IMR-90 (cell line): Measurements from ENCODE around the gene TXNDC16. TPM values are rescaled to one million over a fixed set of nuclear protein-coding genes. Genes with fewer than 3 reads are reported as not detected.

ENCODE experiments used
- ATAC-seq: fragments of 200-7000 bp; cut with Tn5 transposase; 2 replicates; pipeline ENCODE4 v1.9.1; 2020; ENCODE audit warnings: low read depth, mild to moderate bottlenecking, moderate library complexity
- BruUV-seq: library from RNA; stranded (reverse); fragments of 400-500 nt; replicated peaks from 2 replicates; lab custom pipeline; 2021; lab: Mats Ljungman, UMichigan
- CTCF ChIA-PET: fragments of 300-600 bp; formaldehyde crosslinking; extraction: SDS; loops from one replicate; lab custom pipeline; 2021; ENCODE audit warnings: antibody characterized with exemption; lab: Yijun Ruan, JAX
- POLR2A ChIA-PET: fragments of 300-600 bp; sonication (Branson Sonifier 250); formaldehyde crosslinking; loops from one replicate; lab custom pipeline; 2022; ENCODE audit warnings: antibody characterized with exemption; ENCODE audit not compliant: unreplicated experiment; lab: Charles Lee
- DNase-seq: peaks from one replicate; pipeline ENCODE4 v3.0.0; 2013
- H2AFZ ChIP-seq: replicated peaks from 2 replicates; pipeline ENCODE3; 2013; ENCODE audit warnings: low read length, mild to moderate bottlenecking; ENCODE audit not compliant: poor library complexity
- H2AK5ac ChIP-seq: 2 replicates; pipeline ENCODE4 v1.6.1; 2013; ENCODE audit warnings: low read depth, low read length, inconsistent platforms
- H2AK9ac ChIP-seq: replicated peaks from 2 replicates; pipeline ENCODE3; 2013; ENCODE audit warnings: mild to moderate bottlenecking, low read depth, low read length, moderate library complexity; ENCODE audit not compliant: poor library complexity
- H2BK120ac ChIP-seq: 2 replicates; pipeline ENCODE4 v1.6.1; 2013; ENCODE audit warnings: low read depth, low read length, inconsistent platforms
- H2BK15ac ChIP-seq: 3 replicates; pipeline ENCODE4 v1.6.1; 2013; ENCODE audit warnings: low read depth, low read length, inconsistent platforms
- H2BK20ac ChIP-seq: 2 replicates; pipeline ENCODE4 v1.6.1; 2013; ENCODE audit warnings: low read depth, mild to moderate bottlenecking, inconsistent platforms, low read length, moderate library complexity
- H2BK5ac ChIP-seq: 2 replicates; pipeline ENCODE4 v1.6.1; 2013; ENCODE audit warnings: mild to moderate bottlenecking, low read depth, low read length, inconsistent platforms; ENCODE audit not compliant: poor library complexity, severe bottlenecking
- H3K14ac ChIP-seq: replicated peaks from 2 replicates; pipeline ENCODE4 v1.6.1; 2013; ENCODE audit warnings: low read depth, low read length, inconsistent platforms
- H3K18ac ChIP-seq: 2 replicates; pipeline ENCODE4 v1.6.1; 2013; ENCODE audit warnings: low read depth, low read length, control low read depth
- H3K23ac ChIP-seq: 2 replicates; pipeline ENCODE4 v1.6.1; 2013; ENCODE audit warnings: low read depth, low read length, inconsistent platforms
- H3K27ac ChIP-seq: 2 replicates; pipeline ENCODE4 v1.5.1; 2013; ENCODE audit warnings: mild to moderate bottlenecking, control low read depth, low read length; ENCODE audit not compliant: insufficient read depth
- H3K27me3 ChIP-seq: 2 replicates; pipeline ENCODE4 v1.6.1; 2013; ENCODE audit warnings: low read length; ENCODE audit not compliant: control insufficient read depth, insufficient read depth
- H3K36me3 ChIP-seq: 2 replicates; pipeline ENCODE4 v1.6.1; 2013; ENCODE audit warnings: low read length, mixed read lengths; ENCODE audit not compliant: control insufficient read depth, insufficient read depth
- H3K4ac ChIP-seq: 2 replicates; pipeline ENCODE4 v1.6.1; 2013; ENCODE audit warnings: low read depth, low read length, inconsistent platforms
- H3K4me1 ChIP-seq: 2 replicates; pipeline ENCODE4 v1.6.1; 2013; ENCODE audit warnings: low read length, mixed read lengths; ENCODE audit not compliant: control insufficient read depth, insufficient read depth
- H3K4me2 ChIP-seq: 2 replicates; pipeline ENCODE4 v1.6.1; 2013; ENCODE audit warnings: low read depth, mild to moderate bottlenecking, control low read depth, low read length, moderate library complexity
- H3K4me3 ChIP-seq: 2 replicates; pipeline ENCODE4 v1.5.1; 2013; ENCODE audit warnings: low read depth, mild to moderate bottlenecking, control low read depth, low read length, moderate library complexity; ENCODE audit not compliant: insufficient read depth
- H3K56ac ChIP-seq: 2 replicates; pipeline ENCODE4 v1.6.1; 2013; ENCODE audit warnings: low read length, inconsistent platforms; ENCODE audit not compliant: insufficient read depth; ENCODE audit errors: extremely low read depth
- H3K79me1 ChIP-seq, 2 experiments: 2 replicates each; pipeline ENCODE4 v1.6.1; 2013; ENCODE audit warnings: low read length in 2 of 2, inconsistent platforms in 1 of 2, low read depth in 1 of 2
- H3K9ac ChIP-seq: 2 replicates; pipeline ENCODE4 v1.6.1; 2013; ENCODE audit warnings: low read depth, low read length, control low read depth
- H3K9me1 ChIP-seq: 2 replicates; pipeline ENCODE4 v1.6.1; 2013; ENCODE audit warnings: low read length, inconsistent platforms; ENCODE audit not compliant: insufficient read depth
- H3K9me3 ChIP-seq: 2 replicates; pipeline ENCODE4 v1.6.1; 2013; ENCODE audit warnings: low read length; ENCODE audit not compliant: control insufficient read depth, insufficient read depth
- H4K20me1 ChIP-seq: 2 replicates; pipeline ENCODE4 v1.6.1; 2013; ENCODE audit warnings: low read length, inconsistent platforms; ENCODE audit not compliant: insufficient read depth
- H4K5ac ChIP-seq: 2 replicates; pipeline ENCODE4 v1.6.1; 2013; ENCODE audit warnings: mild to moderate bottlenecking, low read depth, low read length, control low read depth
- H4K8ac ChIP-seq, 2 experiments: 2 replicates each; pipeline ENCODE4 v1.6.1; 2013; ENCODE audit warnings: low read depth in 2 of 2, low read length in 2 of 2, control low read depth in 1 of 2, inconsistent platforms in 1 of 2
- H4K91ac ChIP-seq: 2 replicates; pipeline ENCODE4 v1.6.1; 2013; ENCODE audit warnings: low read depth, low read length, inconsistent platforms; ENCODE audit not compliant: insufficient read depth
- BHLHE40 ChIP-seq: fragments of 150-350 bp; IDR thresholded peaks from 2 replicates; pipeline ENCODE4 v1.6.1; 2016; ENCODE audit warnings: mild to moderate bottlenecking, low read depth, low read length
- CEBPB ChIP-seq: IDR thresholded peaks from 2 replicates; pipeline ENCODE4 v1.6.1; 2012; ENCODE audit warnings: low read depth, low read length, improper control_type of control experiment
- CHD1 ChIP-seq: IDR thresholded peaks from 2 replicates; pipeline ENCODE4 v1.6.1; 2012; ENCODE audit warnings: low read depth, low read length, improper control_type of control experiment
- ELK1 ChIP-seq: fragments of 150-350 bp; IDR thresholded peaks from 2 replicates; pipeline ENCODE4 v1.6.1; 2016; ENCODE audit warnings: low read depth, mild to moderate bottlenecking, low read length, moderate library complexity, borderline replicate concordance
- FOS ChIP-seq: fragments of 150-350 bp; IDR thresholded peaks from 2 replicates; pipeline ENCODE4 v1.6.1; 2016; ENCODE audit warnings: low read depth, low read length
- MAFK ChIP-seq: IDR thresholded peaks from 2 replicates; pipeline ENCODE4 v1.6.1; 2012; ENCODE audit warnings: low read depth, low read length, improper control_type of control experiment
- MAZ ChIP-seq: IDR thresholded peaks from 2 replicates; pipeline ENCODE4 v1.6.1; 2012; ENCODE audit warnings: low read depth, mild to moderate bottlenecking, low read length, improper control_type of control experiment, moderate library complexity, borderline replicate concordance
- MXI1 ChIP-seq: IDR thresholded peaks from 2 replicates; pipeline ENCODE4 v1.6.1; 2012; ENCODE audit warnings: low read depth, mild to moderate bottlenecking, low read length, moderate library complexity, borderline replicate concordance
- NFE2L2 ChIP-seq: fragments of 150-350 bp; IDR thresholded peaks from 2 replicates; pipeline ENCODE4 v1.6.1; 2016; ENCODE audit warnings: low read depth, mild to moderate bottlenecking, low read length
- POLR2A ChIP-seq: IDR thresholded peaks from 2 replicates; pipeline ENCODE4 v1.6.1; 2012; ENCODE audit warnings: mild to moderate bottlenecking, low read depth, low read length
- RAD21 ChIP-seq: IDR thresholded peaks from 2 replicates; pipeline ENCODE4 v1.6.1; 2012; ENCODE audit warnings: low read length, improper control_type of control experiment
- RCOR1 ChIP-seq: IDR thresholded peaks from 2 replicates; pipeline ENCODE4 v1.6.1; 2012; ENCODE audit warnings: mild to moderate bottlenecking, low read length, improper control_type of control experiment; ENCODE audit not compliant: insufficient replicate concordance
- RFX5 ChIP-seq: IDR thresholded peaks from 2 replicates; pipeline ENCODE4 v1.8.0; 2012; ENCODE audit warnings: low read depth, mild to moderate bottlenecking, low read length, moderate library complexity
- SMC3 ChIP-seq: fragments of 150-350 bp; IDR thresholded peaks from 2 replicates; pipeline ENCODE4 v1.6.1; 2016; ENCODE audit warnings: low read depth, mild to moderate bottlenecking, antibody characterized with exemption, low read length, moderate library complexity
- WGBS, 2 experiments: methylation state at CpG; one replicate each; pipeline versions ENCODE4 v1.1.5 to v1.1.7; 2013; ENCODE audit warnings: missing lambda C conversion rate in 2 of 2; ENCODE audit not compliant: insufficient read length in 1 of 2; ENCODE audit errors: extremely low coverage in 2 of 2; 5-methylcytosine and 5-hydroxymethylcytosine counted together
- dilution Hi-C: fragments of 300-500 bp; cut with HindIII; formaldehyde crosslinking; loops from one replicate; pipeline ENCODE4 v1.14.3; 2018; ENCODE audit warnings: low sequenced_read_pairs; ENCODE audit not compliant: unreplicated experiment
- in situ Hi-C: fragments of 300-500 bp; cut with MboI; formaldehyde crosslinking; loops from 3 replicates; pipeline ENCODE4 v1.14.3; 2019; ENCODE audit warnings: low sequenced_read_pairs, inconsistent platforms, mixed read lengths
- intact Hi-C: fragments of 100-400 bp; cut with micrococcal nuclease; formaldehyde crosslinking; loops from 2 replicates; pipeline ENCODE4 v1.10.0; 2022
- polyA plus RNA-seq, 3 experiments: library from polyadenylated mRNA; depleted of rRNA; stranded (reverse); fragments of >200 nt; gene quantifications; 2 replicates each; pipeline ENCODE4 v1.2.3, GENCODE V29; 2012; ENCODE audit warnings: low replicate concordance in 1 of 3
- total RNA-seq: library from RNA; depleted of rRNA; stranded (reverse); fragments of >200 nt; gene quantifications from 2 replicates; pipeline ENCODE4 v1.2.3, GENCODE V29; 2012
- TF ChIP-seq, protein P1 (sequence below): fragments of 150-350 bp; IDR thresholded peaks from 2 replicates; pipeline ENCODE4 v1.6.1; 2017; ENCODE audit warnings: mild to moderate bottlenecking, antibody characterized with exemption, low read length, low read depth
- TF ChIP-seq, protein P2 (sequence below): conservative IDR thresholded peaks from 2 replicates; pipeline ENCODE4 v1.5.1; 2012; ENCODE audit warnings: mild to moderate bottlenecking, low read depth, low read length, improper control_type of control experiment

The TXNDC16 gene
- total and polyA plus RNA-seq, 2 of the 4 experiments (the other 2 are of a cell fraction), result 1.4 TPM

DNA sequence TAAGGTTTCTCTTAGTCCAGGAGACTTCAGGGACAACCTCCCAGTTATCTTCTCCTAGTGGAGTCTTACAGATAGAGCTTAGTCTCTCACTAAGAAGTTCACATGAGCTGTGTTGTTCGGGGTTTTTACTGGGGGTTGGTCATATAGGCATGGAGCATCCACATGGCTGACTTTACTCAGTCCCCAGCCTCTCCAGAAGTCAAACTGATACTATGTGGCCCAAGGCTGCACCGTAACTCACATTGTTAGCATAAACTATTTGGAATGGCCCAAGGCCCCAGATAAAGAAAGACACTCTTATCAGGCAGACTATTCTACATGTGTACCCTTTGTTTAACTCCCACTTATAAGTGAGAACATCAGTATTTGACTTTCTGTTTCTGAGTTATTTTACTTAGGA is 23.6 kb upstream of the TXNDC16 start:
- Histone ChIP-seq H3K23ac (no peak overlapping the region), H2AFZ (no peak overlapping the region), H3K9me3 (0 out of 2 replicates have a peak, but pooled peaks cover 2% of the 10 kb centered on the region), H3K79me1 (no peaks in the 10 kb centered on the region), H4K8ac (no peak overlapping the region), H2AK5ac (no peak overlapping the region), H4K91ac (no peak overlapping the region), H4K5ac (no peak overlapping the region), H3K56ac (no peak overlapping the region), H2AK9ac (no peak overlapping the region), H3K36me3 (no peaks in the 10 kb centered on the region), H4K20me1 (no peaks in the 10 kb centered on the region), H2BK120ac (no peak overlapping the region), H3K9ac (no peak overlapping the region), H3K18ac (no peak overlapping the region), H3K4me1 (no peaks in the 10 kb centered on the region), H3K4me3 (no peak overlapping the region), H2BK5ac (no peak overlapping the region), H3K27ac (no peak overlapping the region), H3K9me1 (no peaks in the 10 kb centered on the region; the same call in 1 of the 2 replicates), H2BK20ac (no peak overlapping the region), H3K14ac (no peak overlapping the region), H2BK15ac (no peak overlapping the region), H3K27me3 (no peaks in the 10 kb centered on the region), H3K4me2 (no peak overlapping the region), H3K4ac (no peak overlapping the region)
- no TSS peak for BruUV-seq
- ChIA-PET POLR2A (no interaction called here), CTCF (no interaction called here)
- intact Hi-C loops (no loop called here), in situ Hi-C loops (no loop called here), dilution Hi-C loops (no loop called here)
- TF ChIP-seq BHLHE40 (no peak), ELK1 (no peak), CHD1 (no peak), CEBPB (no peak), MAFK (no peak), POLR2A (no peak), RAD21 (no peak), RCOR1 (no peak), RFX5 (no peak), SMC3 (no peak), NFE2L2 (no peak), MAZ (no peak), FOS (no peak), MXI1 (no peak)
- TF ChIP-seq, protein P1, sequence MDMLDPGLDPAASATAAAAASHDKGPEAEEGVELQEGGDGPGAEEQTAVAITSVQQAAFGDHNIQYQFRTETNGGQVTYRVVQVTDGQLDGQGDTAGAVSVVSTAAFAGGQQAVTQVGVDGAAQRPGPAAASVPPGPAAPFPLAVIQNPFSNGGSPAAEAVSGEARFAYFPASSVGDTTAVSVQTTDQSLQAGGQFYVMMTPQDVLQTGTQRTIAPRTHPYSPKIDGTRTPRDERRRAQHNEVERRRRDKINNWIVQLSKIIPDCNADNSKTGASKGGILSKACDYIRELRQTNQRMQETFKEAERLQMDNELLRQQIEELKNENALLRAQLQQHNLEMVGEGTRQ, result no peak
- TF ChIP-seq, protein P2, sequence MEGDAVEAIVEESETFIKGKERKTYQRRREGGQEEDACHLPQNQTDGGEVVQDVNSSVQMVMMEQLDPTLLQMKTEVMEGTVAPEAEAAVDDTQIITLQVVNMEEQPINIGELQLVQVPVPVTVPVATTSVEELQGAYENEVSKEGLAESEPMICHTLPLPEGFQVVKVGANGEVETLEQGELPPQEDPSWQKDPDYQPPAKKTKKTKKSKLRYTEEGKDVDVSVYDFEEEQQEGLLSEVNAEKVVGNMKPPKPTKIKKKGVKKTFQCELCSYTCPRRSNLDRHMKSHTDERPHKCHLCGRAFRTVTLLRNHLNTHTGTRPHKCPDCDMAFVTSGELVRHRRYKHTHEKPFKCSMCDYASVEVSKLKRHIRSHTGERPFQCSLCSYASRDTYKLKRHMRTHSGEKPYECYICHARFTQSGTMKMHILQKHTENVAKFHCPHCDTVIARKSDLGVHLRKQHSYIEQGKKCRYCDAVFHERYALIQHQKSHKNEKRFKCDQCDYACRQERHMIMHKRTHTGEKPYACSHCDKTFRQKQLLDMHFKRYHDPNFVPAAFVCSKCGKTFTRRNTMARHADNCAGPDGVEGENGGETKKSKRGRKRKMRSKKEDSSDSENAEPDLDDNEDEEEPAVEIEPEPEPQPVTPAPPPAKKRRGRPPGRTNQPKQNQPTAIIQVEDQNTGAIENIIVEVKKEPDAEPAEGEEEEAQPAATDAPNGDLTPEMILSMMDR, result no peak
- DNase-seq (no peak), ATAC-seq (no peak)
- WGBS, 2 experiments, result 100% methylated on average over 1 of the region's 2 CpGs; no CpG with 5 or more reads in 1 of the 2 experiments
